NB4 (cell line): Measurements from ENCODE around the gene SLC25A47.
"Not testable (repeated sequence)": the region's sequence is repeated elsewhere in the genome, so short reads cannot be mapped to it uniquely, and the experiment has no call there.

Source experiments
- POLR2A ChIP-seq: IDR thresholded peaks from 2 replicates; pipeline ENCODE4 v1.6.1; 2011; ENCODE audit warnings: mild to moderate bottlenecking; ENCODE audit not compliant: insufficient read length; ENCODE audit errors: extremely low read depth
- TF ChIP-seq, protein P1 (sequence below): IDR thresholded peaks from 2 replicates; pipeline ENCODE4 v1.6.1; 2011; ENCODE audit warnings: low read depth, low read length

GRCh38 chr14:100308427-100308792 lies 14.7 kb upstream of the SLC25A47 start:
- TF ChIP-seq POLR2A: not testable (repeated sequence)
- TF ChIP-seq, protein P1, sequence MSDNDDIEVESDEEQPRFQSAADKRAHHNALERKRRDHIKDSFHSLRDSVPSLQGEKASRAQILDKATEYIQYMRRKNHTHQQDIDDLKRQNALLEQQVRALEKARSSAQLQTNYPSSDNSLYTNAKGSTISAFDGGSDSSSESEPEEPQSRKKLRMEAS: not testable (repeated sequence)
